Measurements from ENCODE around the gene USP19.

The USP19 gene, protein sequence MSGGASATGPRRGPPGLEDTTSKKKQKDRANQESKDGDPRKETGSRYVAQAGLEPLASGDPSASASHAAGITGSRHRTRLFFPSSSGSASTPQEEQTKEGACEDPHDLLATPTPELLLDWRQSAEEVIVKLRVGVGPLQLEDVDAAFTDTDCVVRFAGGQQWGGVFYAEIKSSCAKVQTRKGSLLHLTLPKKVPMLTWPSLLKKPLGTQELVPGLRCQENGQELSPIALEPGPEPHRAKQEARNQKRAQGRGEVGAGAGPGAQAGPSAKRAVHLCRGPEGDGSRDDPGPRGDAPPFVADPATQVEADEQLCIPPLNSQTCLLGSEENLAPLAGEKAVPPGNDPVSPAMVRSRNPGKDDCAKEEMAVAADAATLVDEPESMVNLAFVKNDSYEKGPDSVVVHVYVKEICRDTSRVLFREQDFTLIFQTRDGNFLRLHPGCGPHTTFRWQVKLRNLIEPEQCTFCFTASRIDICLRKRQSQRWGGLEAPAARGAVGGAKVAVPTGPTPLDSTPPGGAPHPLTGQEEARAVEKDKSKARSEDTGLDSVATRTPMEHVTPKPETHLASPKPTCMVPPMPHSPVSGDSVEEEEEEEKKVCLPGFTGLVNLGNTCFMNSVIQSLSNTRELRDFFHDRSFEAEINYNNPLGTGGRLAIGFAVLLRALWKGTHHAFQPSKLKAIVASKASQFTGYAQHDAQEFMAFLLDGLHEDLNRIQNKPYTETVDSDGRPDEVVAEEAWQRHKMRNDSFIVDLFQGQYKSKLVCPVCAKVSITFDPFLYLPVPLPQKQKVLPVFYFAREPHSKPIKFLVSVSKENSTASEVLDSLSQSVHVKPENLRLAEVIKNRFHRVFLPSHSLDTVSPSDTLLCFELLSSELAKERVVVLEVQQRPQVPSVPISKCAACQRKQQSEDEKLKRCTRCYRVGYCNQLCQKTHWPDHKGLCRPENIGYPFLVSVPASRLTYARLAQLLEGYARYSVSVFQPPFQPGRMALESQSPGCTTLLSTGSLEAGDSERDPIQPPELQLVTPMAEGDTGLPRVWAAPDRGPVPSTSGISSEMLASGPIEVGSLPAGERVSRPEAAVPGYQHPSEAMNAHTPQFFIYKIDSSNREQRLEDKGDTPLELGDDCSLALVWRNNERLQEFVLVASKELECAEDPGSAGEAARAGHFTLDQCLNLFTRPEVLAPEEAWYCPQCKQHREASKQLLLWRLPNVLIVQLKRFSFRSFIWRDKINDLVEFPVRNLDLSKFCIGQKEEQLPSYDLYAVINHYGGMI (N-terminal part only)

DNA sequence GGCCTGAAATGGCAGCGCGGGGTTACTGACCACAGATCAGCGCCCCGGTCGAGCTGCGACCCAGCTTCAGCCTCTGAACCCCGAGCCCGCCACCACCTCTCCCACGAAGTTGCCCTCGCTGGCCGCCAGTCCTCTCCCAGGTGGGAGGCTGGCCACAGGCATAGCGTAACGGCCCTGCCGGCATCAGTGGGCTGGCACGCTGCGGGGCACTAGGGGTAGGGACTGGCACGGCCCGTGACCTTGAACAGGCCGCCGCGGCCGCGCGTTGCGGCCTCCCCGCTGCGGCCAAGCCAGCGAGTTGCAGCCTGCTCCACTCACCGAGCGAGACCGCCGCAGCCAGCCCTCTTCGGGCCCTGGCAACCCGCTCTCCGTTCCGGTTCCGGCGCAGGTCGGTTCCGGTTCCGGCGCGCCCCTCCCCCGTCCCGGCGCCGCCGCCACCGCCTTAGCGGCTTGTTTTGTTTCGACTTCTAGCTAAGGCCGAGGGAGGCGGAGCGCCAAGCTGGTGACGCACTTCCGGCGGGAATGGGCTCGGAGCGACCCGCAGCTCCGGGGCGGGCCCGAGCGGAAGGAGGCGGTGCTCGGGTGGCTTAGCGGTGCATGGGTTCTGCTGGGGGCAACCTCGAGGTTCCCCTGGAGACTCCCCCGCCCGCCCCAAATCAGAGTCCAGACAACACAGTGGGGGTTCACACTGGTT lies at the start of gene USP19:
TSS of gene USP19 (minus strand) at position 386 of the 694 bp plus-strand sequence. CDS start 1,678 bp downstream, outside the sequence.
- peak; percentile 93 to 94 for DNase-seq

DNA sequence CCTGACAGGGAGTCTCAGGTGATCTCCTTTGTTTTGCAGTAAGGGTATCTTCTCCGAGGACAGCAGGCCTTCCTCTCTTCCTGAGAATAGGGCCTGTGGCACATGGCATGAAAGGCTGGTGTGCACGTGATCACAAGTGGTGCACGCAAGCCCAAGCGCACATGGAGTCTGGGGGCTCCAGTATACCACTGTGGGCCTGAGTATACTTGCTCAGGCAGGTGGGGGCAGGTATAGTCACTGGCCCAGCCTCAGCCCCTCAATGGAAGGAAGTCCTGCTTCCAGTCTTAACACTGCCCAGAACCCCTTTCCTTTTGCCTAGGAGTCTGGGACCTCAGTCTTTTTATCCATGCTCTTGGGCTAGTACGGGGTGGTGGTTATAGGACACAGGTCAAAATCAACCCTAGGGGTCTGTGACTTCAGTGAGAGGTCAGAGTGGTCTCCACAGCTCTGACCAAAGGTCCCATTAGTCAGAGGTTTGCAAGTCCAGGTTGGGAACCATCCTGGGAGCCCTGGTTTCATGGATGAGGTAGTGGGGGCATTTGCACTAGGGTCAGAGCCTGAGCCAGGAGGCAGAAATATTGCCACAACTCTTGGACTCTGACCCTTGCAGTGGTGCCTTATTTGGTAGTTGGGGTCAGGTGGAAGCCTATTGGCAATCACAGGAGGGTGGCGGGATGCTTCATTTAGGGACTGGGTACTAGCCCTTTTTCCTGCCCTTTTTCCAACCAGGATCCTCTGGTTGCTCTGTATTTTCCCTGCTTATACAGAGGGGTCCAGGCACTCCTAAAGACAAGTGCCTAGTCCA lies 46.3 kb upstream of the USP19 start:
- no peak for DNase-seq

DNA sequence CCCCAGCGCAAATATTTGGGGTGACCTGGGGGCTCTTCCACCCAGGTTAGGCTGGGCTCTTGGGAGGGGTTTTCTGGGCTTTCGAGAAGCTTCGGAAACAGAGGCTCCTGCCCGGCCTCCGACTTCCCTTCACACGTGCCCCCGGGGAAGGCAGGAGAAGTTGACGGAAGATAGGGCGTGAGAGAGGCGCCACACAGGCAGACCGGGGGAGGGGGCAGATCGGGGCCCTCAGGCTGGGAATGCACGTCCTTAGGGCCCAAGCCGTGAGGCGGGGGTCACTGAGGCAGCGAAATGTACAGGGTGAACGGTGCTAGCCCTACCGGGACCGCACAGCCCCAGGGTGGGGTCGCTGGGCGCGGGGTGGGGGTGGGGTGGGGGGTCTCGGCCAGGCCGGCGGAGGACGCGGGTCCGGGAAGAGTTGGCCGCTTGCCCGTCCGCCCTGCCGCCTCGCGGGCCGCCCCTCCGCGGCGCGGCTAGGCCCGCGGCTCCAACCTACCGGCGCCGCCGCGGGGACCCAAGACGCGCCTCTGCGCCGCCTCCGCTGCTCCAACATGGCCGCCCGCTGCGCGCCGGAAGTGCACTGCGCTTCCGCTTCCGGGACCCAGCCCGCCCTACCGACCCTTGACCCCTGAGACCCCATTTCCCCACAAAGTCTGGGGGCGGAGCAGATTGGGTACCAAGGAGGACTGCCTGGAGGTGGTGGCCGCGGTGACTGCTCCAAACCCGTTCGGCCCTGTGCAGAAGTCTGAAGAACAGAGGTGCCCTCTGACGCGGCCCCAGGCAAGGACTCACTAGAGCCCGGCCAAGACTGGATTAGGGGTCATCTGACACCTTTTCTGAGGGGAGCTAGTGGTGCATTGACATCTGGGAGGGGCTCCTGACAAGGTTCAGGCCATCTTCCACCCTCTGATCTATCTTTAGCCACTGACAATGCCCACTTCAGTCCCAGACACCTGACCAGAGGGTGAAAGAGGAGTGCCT lies 45.4 kb upstream of the USP19 start, which contains the start of gene CCDC71:
TSS of gene CCDC71 (minus strand) at position 561 of the 981 bp plus-strand sequence. CDS start 2,123 bp downstream, outside the sequence.
- peak; percentile 73 to 77 for DNase-seq

DNA sequence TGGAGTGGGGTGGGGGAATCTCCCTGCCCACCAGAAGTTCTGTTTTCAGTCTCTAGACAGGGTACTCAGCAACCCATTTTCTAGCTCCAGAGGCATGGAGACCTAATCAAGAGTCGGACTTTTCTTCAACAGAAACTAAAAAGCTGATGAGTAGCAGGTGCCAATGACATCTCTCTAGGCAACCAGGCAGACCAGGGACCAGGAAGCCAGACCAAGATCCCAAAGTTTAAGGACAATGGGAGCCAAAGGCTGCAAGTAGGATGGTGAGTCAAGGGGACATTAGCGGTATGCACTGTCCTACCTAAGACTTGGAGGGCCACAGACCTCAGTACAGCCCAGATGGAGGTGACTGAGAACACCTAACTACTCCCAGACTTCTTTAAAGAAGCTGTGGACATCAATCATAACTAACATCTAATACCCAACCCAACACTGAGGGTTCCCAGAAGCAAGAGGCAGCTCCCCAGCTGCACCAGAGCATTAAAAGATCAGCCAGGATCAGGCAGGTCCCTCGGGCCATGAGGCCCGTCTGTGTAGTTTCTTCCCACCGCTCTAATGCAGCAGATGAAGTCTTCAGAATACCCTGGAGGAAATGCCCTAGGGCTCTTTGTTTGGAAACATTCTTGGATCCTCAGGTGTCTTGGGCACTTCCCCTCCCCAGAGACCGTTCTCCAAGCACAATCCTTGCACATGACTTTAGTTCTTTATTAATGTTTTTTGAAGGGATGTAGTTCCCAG lies 44.5 kb upstream of the USP19 start:
- DNase-seq, result no peak

DNA sequence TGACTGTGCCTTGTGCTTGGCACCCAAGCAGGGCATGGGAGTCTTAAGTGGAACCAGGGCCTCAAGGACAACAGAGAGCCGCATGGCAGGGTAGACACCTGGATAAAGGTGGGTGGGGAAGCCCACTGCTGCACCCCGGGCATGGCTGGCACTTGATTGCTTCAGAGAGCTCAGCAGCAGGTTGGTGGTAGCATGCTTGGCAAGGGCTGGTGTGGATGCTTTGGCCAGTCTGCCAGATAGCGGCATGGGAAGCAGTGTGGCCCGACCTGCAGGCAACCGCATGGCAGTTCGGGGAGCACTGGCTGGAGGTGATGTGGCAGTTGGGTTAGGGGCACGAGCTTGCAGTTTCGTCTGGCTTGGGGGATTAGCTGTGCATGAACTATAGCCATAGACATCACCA lies 43.0 kb upstream of the USP19 start:
- no peak for DNase-seq

DNA sequence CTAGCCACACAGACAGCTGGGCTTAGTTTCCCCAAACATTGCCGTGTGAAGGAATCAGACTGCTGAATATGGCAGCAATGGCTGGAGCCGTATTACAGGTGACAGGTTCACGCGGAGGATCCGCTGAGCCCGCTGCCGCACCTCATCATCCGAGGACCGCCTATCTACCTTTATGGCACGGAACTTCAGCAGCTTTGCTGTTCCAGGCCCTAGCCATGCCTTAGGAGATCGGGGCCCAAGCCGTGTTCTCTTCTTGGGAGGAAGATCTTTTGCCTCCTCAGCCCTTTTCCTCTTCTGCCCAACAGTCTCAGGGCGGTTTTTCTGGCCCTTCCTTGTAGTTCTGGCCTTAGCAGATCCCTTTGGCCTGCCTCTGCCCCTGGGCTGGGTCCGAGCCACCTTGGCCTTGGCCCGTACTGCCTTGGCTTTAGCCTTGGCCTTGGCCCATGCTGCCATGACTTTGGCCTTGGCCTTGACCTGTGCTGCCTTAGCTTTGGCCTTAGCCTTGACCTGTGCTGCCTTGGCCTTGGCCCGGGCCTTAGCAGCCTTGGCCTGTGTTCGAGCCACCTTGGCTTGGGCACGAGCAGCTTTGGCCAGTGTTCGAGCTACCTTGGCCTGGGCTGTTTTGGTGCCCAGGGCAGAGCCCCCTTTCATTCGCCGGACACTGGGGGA lies 42.3 kb upstream of the USP19 start:
- DNase-seq, result no peak

DNA sequence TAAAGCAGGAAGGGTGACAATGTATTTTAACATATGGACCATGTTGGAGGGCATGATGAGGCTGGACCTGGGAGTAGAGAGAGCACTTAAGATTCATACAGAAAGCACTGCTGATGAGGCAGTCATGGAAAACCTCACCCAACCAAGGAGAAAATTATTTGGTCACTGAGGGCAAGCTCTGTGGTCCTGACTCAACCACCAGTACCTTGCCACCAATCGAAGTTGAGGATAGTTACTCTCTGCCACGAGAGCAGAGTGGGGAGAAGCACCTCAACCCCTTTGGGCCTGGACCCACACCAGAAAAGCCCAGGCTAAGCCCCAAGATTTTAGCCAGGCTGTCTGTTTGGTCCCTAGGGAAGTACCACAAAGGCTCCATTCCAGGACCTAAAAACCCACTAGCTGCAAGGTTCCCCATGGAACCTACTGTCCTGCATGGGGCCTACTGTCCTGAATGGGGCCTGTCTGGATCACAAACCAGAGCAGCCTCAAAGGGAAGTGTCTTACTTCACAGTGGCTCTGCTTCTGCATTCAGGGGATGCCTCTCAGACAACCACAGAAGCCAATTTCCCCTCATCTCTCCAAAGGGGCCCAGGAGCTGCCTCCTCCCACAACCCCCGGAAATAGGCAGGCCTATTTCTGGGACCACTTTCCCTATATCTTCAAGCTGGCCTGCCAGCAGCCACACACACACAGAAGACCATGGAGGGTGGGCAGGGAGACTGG lies 41.3 kb upstream of the USP19 start:
- no peak for DNase-seq

DNA sequence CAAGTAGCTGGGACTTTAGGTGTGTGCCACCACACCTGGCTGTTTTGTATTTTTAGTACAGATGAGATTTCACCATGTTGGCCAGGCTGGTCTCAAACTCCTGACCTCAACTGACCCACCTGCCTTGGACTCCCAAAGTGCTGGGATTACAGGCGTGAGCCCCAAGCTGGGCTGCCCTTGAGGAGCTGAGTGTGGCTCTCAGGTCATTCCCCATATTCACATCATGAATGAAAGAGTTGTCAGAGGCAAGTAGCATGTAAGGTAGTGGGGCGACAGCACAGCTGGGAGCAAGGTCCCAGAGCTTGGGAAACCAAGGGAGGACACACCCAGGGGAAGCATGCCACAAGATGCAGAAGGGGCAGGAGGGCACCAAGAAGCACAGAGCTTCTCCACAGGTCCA lies 40.6 kb upstream of the USP19 start:
- DNase-seq, result no peak

DNA sequence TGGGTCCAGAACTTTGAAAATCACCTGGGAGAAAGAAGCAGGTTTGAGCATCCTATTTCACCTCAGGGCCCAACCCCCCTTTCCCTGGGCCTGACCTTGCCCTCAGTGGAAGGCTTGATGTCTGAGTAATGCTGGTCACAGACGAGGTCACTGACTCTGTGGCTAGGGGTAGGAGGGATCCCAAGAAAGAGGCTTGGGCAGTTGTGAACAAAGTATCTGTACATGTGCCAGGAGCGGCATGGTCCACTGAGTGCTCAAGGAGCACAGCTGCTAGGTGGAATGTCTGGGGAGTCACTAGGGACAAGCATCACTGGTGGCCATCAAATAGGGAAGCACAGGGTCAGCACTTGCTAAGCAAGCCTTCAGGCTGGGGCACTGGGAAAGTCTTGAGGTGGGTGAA lies 38.2 kb upstream of the USP19 start:
- DNase-seq, result no peak

DNA sequence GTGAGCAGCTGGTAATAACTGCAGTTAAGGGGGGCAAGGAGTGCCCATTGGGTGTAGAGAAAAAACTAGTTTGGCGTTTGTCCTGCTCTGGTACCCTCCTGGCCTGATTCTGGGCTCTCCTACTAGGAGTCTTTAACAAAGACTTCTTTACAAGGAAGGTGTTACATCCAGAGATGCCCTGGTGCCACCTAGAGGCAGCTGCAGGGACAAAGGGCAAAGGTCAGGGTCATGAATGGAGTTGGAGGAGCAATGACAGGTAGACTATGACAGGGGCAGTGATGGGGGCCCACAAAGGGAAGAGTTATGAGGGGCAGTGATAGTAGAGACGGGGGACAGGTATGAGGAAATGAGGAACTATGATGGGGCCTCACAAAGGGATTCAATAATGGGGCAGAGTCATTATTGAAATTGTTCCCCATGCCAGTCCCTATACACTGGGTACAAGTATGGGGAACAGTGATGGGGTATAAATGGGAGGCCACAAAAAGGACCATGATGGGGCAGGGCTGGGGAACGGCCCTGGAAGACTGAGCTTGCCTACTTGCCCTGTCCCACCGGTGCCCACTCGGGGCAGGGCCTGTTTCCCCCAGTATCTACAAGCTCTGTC lies 37.6 kb upstream of the USP19 start:
- peak; percentile 50 to 64 for DNase-seq

DNA sequence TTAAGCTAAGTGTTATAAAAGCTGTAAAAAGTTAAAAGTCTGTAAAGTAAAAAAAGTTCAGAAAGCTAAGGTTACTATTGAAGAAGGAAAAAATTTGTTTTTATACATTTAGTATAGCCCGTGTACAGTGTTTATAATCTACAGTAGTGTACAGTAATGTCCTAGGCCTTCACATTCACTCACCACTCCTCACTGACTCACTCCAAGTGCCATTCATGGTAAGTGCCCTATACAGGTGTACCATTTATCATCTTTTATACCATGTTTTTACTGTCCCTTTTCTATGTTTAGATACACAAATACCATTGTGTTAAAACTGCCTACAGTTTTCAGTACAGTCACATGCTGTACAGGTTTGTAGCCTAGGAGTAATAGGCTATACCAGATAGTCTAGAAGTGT lies 36.7 kb upstream of the USP19 start:
- DNase-seq, result no peak

DNA sequence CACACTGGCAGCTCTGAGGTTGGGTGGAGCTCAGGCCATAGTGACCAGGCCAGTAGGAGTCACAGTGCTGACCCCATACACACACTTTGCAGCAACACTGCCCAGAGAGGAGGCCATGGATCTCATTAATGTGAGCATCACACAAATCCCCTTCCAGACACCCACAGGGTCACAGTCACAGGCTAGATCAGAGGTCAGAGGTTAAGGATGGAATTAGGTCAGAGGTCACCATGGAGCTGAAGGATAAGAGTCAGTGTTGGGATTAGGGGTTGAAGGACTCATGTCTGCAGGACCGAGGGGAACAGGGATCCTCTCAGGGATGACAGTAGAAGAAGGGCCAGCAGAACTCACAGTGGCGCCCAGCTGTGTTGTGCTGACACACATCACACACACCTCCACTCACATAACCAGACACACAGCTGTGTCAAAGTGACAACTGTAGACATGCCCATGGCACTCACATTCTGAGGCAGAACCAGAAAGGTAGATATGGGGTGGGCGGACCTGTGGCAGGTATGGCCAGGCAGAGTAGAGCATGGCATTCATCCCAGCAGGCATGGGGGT lies 32.8 kb upstream of the USP19 start:
- no peak for DNase-seq

DNA sequence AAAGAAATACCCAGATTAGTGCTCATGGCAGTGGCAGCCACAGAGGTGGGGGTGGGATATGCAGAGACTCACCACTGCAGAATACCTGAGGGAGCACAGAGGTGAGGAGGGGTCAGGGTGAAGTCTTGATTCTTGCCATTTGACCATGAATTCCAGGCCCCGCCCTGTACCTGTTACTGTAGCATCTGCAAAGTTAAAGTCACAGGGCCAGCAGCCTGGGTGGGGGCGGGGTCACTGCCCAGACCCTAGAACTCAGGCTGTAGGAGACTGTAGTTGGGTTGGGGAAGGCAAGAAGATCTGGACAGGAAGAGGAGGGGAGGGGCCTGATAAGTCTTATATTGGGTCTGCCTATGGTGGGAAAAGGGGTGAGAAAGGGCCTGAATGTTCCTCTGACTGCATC lies 31.0 kb upstream of the USP19 start:
- no peak for DNase-seq

DNA sequence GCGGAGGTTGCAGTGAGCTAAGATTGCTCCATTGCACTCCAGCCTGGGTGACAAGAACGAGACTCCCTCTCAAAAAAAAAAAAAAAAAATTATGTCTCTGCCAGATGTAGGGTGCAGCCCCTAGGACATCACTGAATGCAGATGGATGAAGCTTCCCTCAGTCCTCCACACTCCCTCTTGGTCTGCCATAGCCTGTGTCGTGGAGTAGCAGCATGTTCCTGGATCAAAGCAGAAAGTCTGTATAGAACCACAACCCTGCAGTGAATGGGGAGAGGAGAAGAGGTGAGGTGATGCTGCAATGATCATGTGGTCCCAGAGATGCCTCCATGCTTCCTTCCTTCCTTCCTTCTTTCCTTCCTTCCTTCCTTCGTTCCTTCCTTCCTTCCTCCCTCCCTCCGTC lies 27.5 kb upstream of the USP19 start:
- DNase-seq, result no peak

DNA sequence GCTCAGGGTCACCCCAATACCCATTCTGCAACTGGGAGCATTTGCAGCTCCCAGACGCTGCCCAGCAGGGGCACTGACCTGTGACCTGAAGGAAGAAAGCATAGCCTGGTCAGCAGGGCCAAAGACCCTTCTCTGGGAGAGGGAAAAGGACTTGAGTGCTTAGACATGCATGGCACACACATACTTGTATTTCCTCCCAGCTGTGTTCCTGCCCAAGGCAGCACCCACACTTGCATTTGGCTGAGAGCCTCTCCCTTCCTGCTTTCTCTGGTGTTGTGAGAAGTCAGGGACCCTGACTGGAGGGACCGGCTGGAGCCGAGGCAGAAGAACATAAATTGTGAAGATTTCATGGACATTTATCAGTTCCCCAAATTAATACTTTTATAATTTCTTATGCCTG lies 19.5 kb upstream of the USP19 start:
- DNase-seq, result no peak

DNA sequence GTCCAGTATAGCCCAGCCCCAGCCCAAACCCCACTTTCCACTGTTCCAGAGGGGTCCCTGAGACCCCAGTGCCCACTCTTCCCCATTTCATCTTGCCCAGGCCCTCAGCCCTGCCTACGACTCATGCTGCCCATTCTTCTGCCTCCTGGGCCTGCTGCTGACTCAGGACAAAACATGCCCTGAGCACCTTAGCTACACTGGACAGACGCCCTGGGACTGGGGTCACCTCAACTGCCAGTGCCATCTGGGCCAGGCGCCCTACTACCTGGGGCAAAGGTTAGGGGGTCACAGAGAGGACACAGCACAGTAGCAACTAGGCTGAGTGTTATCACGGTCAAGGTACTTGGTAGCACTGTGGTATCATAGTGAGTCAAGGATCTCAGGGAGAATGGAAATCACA lies 14.9 kb upstream of the USP19 start:
- DNase-seq, result no peak
